GM12878 (cell line): Measurements from ENCODE around the gene PABPC1L.

Experiments used
- CEBPB ChIP-seq, 2 experiments: fragments of 150-350 bp in 1 of 2; IDR thresholded peaks; 2 replicates each; pipeline ENCODE4 v1.6.1; 2012 to 2014; ENCODE audit warnings: low read depth in 2 of 2, low read length in 2 of 2, borderline replicate concordance in 1 of 2, inconsistent platforms in 1 of 2
- EP300 ChIP-seq, 2 experiments: fragments of 150-350 bp in 1 of 2; IDR thresholded peaks; 2 replicates each; pipeline ENCODE4 v1.6.1; 2011 to 2012; ENCODE audit warnings: low read depth in 2 of 2, low read length in 2 of 2, borderline replicate concordance in 1 of 2, improper control_type of control experiment in 1 of 2, inconsistent platforms in 1 of 2; ENCODE audit not compliant: control insufficient read depth in 1 of 2
- MTA2 ChIP-seq: fragments of 450-650 bp; IDR thresholded peaks from 2 replicates; pipeline ENCODE4 v1.6.1; 2016; ENCODE audit warnings: low read depth, mild to moderate bottlenecking, moderate library complexity
- POLR2A ChIP-seq: IDR thresholded peaks from 2 replicates; pipeline ENCODE4 v1.6.1; 2011; ENCODE audit warnings: low read depth, mild to moderate bottlenecking, low read length
- TF ChIP-seq, protein P1 (sequence below), 3 experiments: IDR thresholded peaks in 2 of 3; conservative IDR thresholded peaks in 1 of 3; 2 replicates each; pipeline ENCODE4 v1.5.1; 2011; ENCODE audit warnings: low read depth in 3 of 3, low read length in 3 of 3, mild to moderate bottlenecking in 3 of 3, control low read depth in 2 of 3, moderate library complexity in 2 of 3, inconsistent platforms in 1 of 3, mixed read lengths in 1 of 3; ENCODE audit not compliant: control insufficient read depth in 2 of 3, insufficient read depth in 1 of 3; ENCODE audit errors: extremely low read depth in 1 of 3

DNA sequence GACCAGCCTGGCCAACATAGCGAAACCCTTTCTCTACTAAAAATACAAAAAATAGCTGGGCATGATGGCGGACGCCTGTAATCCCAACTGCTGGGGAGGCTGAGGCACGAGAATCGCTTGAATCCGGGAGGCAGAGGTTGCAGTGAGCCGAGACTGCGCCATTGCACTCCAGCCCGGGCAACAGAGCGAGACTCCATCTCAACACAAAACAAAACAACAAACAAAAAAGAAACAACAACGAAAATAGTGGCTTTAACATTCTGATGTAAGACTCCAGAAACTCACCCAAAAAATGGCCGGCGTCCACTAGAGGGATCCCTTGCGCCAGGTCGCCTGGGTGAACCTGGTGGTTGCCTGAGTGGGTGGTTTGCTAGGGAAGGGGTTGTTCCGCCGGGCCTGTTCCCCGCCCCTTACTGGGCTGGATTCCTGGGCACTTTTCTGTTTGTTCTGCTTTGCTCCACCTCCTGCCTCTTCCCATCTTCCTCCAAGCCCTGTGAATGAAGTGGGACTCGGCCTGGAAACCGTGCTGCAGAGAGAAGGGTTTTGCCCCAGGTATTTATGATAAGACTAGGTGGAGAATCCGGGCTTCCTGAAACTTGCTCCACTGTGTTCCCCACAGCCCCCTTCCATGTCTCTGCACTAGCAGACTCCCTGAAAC lies 1.5 kb downstream of the PABPC1L start:
- TF ChIP-seq POLR2A = no peak
- TF ChIP-seq, protein P1, sequence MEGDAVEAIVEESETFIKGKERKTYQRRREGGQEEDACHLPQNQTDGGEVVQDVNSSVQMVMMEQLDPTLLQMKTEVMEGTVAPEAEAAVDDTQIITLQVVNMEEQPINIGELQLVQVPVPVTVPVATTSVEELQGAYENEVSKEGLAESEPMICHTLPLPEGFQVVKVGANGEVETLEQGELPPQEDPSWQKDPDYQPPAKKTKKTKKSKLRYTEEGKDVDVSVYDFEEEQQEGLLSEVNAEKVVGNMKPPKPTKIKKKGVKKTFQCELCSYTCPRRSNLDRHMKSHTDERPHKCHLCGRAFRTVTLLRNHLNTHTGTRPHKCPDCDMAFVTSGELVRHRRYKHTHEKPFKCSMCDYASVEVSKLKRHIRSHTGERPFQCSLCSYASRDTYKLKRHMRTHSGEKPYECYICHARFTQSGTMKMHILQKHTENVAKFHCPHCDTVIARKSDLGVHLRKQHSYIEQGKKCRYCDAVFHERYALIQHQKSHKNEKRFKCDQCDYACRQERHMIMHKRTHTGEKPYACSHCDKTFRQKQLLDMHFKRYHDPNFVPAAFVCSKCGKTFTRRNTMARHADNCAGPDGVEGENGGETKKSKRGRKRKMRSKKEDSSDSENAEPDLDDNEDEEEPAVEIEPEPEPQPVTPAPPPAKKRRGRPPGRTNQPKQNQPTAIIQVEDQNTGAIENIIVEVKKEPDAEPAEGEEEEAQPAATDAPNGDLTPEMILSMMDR (IDR thresholded peaks at IDR 0.05 in 2 of 3, conservative IDR thresholded peaks at IDR 0.05 in 1 of 3; ENCODE audit: control insufficient read depth in 2 of 3, extremely low read depth in 1 of 3, insufficient read depth in 1 of 3, low read depth in 3 of 3, low read length in 3 of 3) = peak; percentile 66 to 71 (median 69)
- no peak for TF ChIP-seq CEBPB (IDR thresholded peaks at IDR 0.05; ENCODE audit: borderline replicate concordance in 1 of 2, low read depth in 2 of 2, low read length in 2 of 2)
- TF ChIP-seq EP300 (IDR thresholded peaks at IDR 0.05; ENCODE audit: borderline replicate concordance in 1 of 2, control insufficient read depth in 1 of 2, low read depth in 2 of 2, low read length in 2 of 2) = no peak
- TF ChIP-seq MTA2 = no peak
